Mammary epithelial cell (primary cell): ENCODE measurements around the gene ZNF575.
"Not testable (repeated sequence)": the region's sequence is repeated elsewhere in the genome, so short reads cannot be mapped to it uniquely, and the experiment has no call there.

Experiments used
- EZH2 ChIP-seq: IDR thresholded peaks from 2 replicates; pipeline ENCODE4 v1.6.1; 2012; ENCODE audit warnings: low read length, inconsistent platforms, borderline replicate concordance
- TF ChIP-seq, protein P1 (sequence below), 2 donors: IDR thresholded peaks in 1 of 2; conservative IDR thresholded peaks in 1 of 2; 2 replicates each; pipeline ENCODE4 v1.5.1; 2011 to 2012; ENCODE audit warnings: inconsistent platforms in 2 of 2, low read length in 2 of 2, mild to moderate bottlenecking in 2 of 2, control low read depth in 1 of 2, low read depth in 1 of 2; ENCODE audit not compliant: insufficient read depth in 1 of 2; ENCODE audit errors: extremely low read depth in 1 of 2

DNA sequence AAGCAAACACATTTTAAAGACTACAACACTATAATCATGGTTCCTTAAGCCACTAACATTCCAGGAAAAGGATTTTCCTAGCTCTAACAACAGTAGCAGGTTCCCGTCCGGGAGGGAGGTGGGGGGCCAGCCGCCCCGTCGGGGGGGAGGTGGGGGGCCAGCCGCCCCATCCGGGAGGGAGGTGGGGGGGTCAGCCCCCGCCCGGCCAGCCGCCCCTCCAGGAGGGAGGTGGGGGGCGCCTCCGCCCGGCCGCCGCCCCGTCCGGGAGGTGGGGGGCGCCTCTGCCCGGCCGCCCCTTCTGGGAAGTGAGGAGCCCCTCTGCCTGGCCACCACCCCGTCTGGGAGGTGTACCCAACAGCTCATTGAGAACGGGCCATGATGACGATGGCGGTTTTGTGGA is 14.9 kb downstream of the ZNF575 start:
- TF ChIP-seq, protein P1, sequence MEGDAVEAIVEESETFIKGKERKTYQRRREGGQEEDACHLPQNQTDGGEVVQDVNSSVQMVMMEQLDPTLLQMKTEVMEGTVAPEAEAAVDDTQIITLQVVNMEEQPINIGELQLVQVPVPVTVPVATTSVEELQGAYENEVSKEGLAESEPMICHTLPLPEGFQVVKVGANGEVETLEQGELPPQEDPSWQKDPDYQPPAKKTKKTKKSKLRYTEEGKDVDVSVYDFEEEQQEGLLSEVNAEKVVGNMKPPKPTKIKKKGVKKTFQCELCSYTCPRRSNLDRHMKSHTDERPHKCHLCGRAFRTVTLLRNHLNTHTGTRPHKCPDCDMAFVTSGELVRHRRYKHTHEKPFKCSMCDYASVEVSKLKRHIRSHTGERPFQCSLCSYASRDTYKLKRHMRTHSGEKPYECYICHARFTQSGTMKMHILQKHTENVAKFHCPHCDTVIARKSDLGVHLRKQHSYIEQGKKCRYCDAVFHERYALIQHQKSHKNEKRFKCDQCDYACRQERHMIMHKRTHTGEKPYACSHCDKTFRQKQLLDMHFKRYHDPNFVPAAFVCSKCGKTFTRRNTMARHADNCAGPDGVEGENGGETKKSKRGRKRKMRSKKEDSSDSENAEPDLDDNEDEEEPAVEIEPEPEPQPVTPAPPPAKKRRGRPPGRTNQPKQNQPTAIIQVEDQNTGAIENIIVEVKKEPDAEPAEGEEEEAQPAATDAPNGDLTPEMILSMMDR (conservative IDR thresholded peaks at IDR 0.05 in 1 of 2, IDR thresholded peaks at IDR 0.05 in 1 of 2; ENCODE audit: extremely low read depth in 1 of 2, insufficient read depth in 1 of 2, low read depth in 1 of 2, low read length in 2 of 2), result not testable (repeated sequence)
- not testable (repeated sequence) for TF ChIP-seq EZH2
